NCI-H748 treated with DMSO at 0.1 percent for 48 hours (cell line): Measurements from ENCODE around the gene FASTKD1.
A peak's percentile ranks its signal among the peaks of the same experiment; 100 is the strongest.

Experiments used
- DNase-seq: peaks from one replicate; lab custom pipeline; 2025; lab: John Stamatoyannopoulos, UW

FASTKD1 gene

GRCh38 chr2:169507698-169508097 is 66.0 kb downstream of the FASTKD1 start:
- DNase-seq: peak; percentile 49

GRCh38 chr2:169504651-169505050 is 69.0 kb downstream of the FASTKD1 start:
- no peak for DNase-seq

- no peak for DNase-seq
Measured at GRCh38 chr2:169495310-169495928, 78.2 kb downstream of the FASTKD1 start.

GRCh38 chr2:169493360-169493759 is 80.3 kb downstream of the FASTKD1 start:
- DNase-seq: no peak

GRCh38 chr2:169491378-169491777 is 82.3 kb downstream of the FASTKD1 start:
- DNase-seq: no peak

- no peak for DNase-seq
Measured at GRCh38 chr2:169490834-169491233, 82.8 kb downstream of the FASTKD1 start.

GRCh38 chr2:169486487-169486886 is 87.2 kb downstream of the FASTKD1 start:
- DNase-seq: no peak

GRCh38 chr2:169485650-169486138 is 88.0 kb downstream of the FASTKD1 start:
- DNase-seq: no peak

GRCh38 chr2:169480079-169480465 is 93.6 kb downstream of the FASTKD1 start:
- DNase-seq: no peak
